Hematopoietic multipotent progenitor cell treated with erythropoietin and hydrocortisone succinate and interleukin-3 and kit ligand, for 15 days (in vitro differentiated cells): ENCODE results near the gene COPS3.

ENCODE experiments used
- DNase-seq: peaks from one replicate; pipeline ENCODE4 v3.0.0-alpha.2; 2015; ENCODE audit warnings: low spot score

Gene COPS3

DNA sequence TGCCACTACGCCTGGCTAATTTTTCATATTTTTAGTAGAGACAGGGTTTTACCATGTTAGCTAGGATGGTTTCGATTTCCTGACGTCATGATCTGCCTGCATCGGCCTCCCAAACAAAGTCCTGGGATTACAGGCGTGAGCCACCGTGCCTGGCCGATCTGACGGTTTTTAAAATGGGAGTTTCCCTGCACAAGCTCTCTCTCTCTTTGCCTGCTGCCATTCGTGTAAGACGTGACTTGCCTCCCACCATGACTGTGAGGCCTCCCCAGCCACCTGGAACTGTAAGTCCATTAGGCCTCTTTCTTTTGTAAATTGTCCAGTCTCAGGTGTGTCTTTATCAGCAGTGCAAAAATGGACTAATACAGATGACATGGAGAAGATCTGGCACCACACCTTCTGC lies 39.4 kb downstream of the COPS3 start:
- DNase-seq = no peak

GRCh38 chr17:17239832-17240231 lies 41.2 kb downstream of the COPS3 start:
- DNase-seq = peak; percentile 45

DNA sequence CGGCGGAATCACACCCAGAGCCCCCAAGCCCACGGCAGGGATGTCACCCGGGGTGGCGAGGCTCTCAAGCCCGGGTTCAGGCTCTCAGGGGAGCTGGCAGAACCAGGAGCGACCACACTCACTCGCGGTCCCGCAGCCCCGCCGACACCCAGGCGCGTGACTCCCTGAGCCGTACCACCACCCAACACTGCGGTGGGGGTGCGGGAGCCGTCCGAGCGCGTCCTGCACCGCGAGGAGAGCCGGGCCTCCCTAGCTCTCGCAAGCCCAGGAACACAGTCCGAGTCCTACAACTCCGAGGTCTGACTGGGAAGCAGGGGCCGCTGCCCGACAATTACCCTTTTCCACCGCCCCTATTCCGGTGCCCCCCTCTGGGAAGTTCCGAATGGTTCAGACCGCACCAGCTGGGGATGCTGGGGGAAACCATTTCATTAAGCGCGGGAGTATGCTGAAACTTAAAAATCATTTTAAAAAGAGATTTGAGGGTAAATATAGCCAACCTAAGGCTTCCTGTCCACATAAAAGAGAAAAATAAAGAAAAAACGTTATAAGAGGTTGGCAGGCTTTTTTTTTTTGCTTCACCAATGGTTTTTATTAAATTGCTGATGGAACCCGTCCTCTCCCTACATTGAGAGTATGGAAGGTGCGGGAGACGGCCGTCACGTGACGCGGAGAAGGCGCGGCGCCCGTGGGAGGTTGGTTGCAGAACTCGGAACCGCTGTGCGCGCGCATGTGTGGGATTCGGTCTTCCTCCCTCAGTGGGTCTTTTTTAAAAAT lies 43.8 kb downstream of the COPS3 start, which contains the start of gene FLCN:
FLCN (minus strand) TSS at position 143 of the 774 bp plus-strand sequence. CDS start 9,031 bp downstream, outside the sequence.
- DNase-seq = peak; percentile 93

DNA sequence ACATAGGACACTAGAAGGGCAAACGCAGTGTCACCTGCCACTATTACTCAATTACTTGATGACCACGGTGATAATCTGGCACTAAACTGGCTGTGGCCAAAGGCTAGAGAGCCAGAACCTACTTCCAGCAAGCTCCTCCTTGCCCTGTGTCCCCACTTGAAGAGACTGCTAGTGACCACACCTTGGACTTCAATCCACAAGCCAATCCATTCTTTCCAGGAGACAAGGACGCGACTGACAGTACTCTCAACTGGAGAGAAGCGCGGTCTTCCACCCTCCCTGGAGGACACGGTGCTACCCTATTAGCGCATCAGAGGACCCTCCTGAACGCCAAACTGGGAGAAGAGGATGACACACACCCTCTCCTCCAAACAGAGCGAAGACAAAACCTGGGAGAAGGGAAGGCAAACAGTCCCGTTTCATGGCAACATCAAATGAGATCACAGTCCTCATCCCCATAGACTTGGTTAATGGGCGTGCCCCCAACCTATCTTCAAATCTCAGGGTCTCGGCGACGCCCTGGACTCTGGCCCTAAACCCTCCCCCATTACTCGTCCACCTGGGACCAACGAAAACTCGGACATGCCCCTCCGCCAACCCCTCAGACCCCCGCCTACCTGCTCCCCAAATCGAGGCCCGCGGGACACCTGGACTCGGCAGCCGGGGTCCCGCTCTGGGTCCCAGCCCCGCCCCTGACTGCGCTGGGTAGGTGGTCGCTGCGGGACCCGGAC lies 44.6 kb downstream of the COPS3 start:
- DNase-seq = peak; percentile 62

- peak; percentile 28 for DNase-seq
Observed at GRCh38 chr17:17235212-17236174, 45.6 kb downstream of the COPS3 start.

DNA sequence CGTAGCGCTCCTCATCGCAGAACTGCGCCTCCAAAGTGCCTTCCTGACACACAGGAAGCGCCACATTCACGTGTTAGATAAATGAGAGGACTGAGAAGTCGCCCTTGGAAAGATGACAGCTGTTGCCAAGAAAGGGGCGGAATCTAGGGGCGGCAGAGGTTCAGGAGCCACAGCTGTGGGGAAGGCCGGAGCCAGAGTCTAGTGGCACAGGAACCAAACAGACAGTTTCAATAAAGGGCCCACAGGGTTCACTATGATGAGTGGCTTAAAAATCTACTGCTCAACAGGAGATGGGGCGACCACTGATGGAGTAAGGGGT lies 48.8 kb downstream of the COPS3 start:
- DNase-seq = no peak

DNA sequence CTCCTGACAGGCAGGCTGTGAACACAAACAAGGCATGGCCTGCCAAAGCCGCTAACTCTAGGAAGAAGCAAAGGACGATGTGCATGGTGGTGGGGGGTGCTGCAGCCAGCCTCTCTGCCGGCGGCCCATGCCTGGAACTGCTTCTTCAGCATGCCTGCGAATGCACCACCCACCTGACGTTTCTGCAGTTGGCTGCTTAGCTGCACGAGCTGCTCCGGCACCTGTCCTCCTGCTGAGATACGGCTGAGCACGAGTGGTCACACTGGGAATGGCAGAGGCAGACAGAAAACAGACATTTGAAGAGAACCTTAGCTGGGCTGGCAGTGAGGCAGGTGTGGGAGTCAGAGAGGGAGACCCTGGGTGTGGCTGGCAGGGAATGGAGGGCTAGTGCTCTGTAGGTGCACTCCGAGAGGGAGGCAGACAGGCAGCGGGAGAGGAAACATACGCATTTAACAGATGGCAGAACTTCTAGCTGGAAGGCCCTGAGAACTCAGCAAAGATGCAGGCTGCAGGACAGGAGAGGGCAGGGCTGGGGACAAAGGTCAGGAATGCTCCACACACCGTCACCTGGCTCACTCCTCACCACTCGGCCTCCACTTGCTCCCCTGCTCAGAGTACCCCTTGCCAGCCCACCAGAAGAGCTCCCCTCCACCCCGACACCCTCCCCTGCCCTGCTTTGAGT lies 49.3 kb downstream of the COPS3 start:
- DNase-seq = no peak

DNA sequence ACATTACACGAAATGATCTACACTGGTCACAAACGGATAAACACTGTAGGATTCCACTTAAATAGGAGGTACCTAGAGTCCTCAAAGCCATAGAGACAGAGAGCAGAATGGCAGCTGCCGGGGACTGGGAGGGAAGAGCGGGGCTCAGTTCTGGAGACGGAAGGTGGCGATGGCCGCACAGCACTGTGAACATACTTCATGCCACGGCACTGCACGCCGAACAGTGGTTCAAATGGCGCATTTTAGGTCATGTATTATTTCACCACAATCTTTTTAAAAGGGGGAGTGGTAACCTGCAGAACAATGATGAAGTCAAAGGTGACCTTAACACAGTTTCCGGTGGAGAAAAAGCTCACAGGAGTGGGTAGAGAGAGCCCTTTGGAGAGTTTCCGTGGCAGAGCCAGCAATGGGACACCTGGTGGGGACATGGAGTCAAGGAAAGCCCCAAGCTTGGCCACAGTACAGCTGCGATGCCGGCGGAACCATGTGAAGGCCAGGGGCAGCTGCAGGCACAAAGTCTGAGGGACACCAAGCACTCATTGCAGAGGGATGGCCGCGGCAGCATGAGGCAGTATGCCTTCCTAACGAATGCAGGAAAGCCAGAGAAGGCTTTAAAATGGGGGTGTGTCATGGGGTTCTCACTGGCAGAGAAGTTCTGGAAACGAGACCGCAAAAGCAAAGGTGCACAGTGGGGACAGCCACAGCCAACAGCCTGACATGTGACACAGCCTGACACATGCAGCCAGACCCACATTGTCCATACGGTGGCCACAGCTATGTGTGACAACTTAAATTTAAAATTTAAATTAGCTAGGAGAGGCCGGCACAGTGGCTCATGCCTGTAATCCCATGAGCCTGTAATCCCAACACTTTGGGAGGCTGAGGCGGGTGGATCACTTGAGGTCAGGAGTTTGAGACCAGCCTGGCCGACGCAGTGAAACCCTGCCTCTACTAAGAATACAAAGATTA lies 51.3 kb downstream of the COPS3 start:
- DNase-seq = no peak

- no peak for DNase-seq
Observed at GRCh38 chr17:17228521-17229279, 52.3 kb downstream of the COPS3 start.

- DNase-seq = no peak
Observed at GRCh38 chr17:17227608-17228520, 53.2 kb downstream of the COPS3 start.

DNA sequence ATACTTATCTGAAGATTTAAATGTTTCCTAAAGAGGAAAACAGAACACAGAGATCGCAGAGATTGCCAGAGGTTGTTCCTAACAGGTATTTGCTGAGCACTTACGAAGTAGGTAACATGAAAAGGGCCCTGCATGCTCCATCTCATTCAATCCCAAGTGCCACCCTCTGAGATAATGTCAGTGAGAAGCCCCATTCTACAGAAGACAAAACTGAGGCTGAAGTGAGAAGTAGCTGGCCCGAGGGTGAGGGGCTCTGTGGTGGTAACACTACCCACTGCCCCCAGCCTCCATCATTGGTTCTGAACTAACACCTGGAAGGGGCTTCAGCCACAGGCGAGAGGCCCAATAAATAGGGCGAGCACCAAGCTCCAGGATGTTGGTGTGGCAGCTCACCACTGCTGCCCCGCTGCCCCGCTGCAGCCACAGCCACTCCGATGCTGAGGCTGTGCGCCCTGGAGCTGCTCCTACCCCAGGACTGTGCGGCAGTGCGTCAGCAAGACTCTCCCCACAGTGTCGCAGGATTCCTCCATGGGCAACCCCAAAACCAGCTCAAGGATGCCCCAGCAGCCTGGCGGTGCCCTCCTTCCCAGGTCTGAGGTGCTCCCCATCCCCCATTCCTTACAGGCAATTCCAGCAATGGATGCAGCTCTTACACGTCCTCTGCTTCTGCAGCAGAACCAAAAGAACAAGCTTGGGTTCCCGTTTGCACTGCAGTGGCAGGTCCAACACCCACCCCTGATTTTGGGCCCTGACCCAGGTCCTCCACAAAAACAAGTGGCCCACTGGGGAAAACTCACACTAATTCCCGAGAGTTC lies 54.4 kb downstream of the COPS3 start:
- DNase-seq = no peak

- DNase-seq = no peak
Observed at GRCh38 chr17:17225901-17226300, 55.1 kb downstream of the COPS3 start.

- DNase-seq = no peak
Observed at GRCh38 chr17:17224137-17224536, 56.9 kb downstream of the COPS3 start.

GRCh38 chr17:17223736-17224135 lies 57.3 kb downstream of the COPS3 start:
- no peak for DNase-seq

DNA sequence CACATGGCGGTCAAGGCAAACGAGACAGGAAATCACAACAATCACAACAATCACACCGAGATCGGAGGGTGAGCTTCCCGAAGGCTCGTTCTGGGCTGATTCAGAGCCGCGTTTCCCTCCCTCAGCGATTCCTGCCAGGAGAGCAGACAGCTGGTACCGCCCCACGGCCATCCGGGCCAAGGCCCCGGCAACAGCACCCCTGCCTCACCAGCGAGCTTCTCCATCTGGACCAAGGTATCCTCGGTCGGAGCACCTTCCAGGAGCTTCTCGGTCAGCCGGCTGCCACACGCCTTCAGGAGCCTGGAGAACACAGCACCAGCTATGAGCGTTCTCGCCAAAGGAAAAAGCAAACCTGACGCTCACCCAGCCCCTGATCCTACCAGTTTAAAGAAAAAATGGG lies 59.7 kb downstream of the COPS3 start:
- no peak for DNase-seq

GRCh38 chr17:17220529-17220928 lies 60.5 kb downstream of the COPS3 start:
- no peak for DNase-seq

GRCh38 chr17:17217995-17218394 lies 63.1 kb downstream of the COPS3 start:
- no peak for DNase-seq

GRCh38 chr17:17216776-17217175 lies 64.3 kb downstream of the COPS3 start:
- DNase-seq = no peak
